Measurements from ENCODE around the gene HIRA.

Gene HIRA

GRCh38 chr22:19401483-19401882, 30.1 kb downstream of the HIRA start:
- H3K4me1 ChIP-seq (ENCODE audit: control insufficient read depth, low read length): no peaks in the 10 kb centered on the region
- no peak overlapping the region for H3K27ac ChIP-seq (ENCODE audit: low read depth, low read length)
- H4K20me1 ChIP-seq (ENCODE audit: control insufficient read depth, insufficient read depth, low read depth, low read length): 0 out of 2 replicates have a peak, but pooled peaks cover 6% of the 10 kb centered on the region
- H3K36me3 ChIP-seq (ENCODE audit: control insufficient read depth, low read length): peaks cover 81% of the 10 kb centered on the region
- H3K79me2 ChIP-seq (ENCODE audit: control insufficient read depth, low read length): no peaks in the 10 kb centered on the region
- no peaks in the 10 kb centered on the region for H3F3A ChIP-seq (ENCODE audit: control insufficient read depth, insufficient read depth)
- H3K4me3 ChIP-seq (ENCODE audit: low read length): no peak overlapping the region
- no peaks in the 10 kb centered on the region for H3K27me3 ChIP-seq (ENCODE audit: control insufficient read depth, low read length)
- no peaks in the 10 kb centered on the region for H3K9me2 ChIP-seq (replicated peaks; ENCODE audit: control insufficient read depth, low read length)
- no peaks in the 10 kb centered on the region for H3K9me3 ChIP-seq (ENCODE audit: control insufficient read depth, insufficient read depth, low read length)
- no peak overlapping the region for H3K4me2 ChIP-seq (ENCODE audit: low read length)
- no peak for TF ChIP-seq CTCF (IDR thresholded peaks at IDR 0.05; ENCODE audit: low read depth, low read length, poor library complexity, severe bottlenecking)
- TF ChIP-seq EZH2phosphoT487 (IDR thresholded peaks at IDR 0.05; ENCODE audit: borderline replicate concordance, low read length): no peak

- Histone ChIP-seq H3F3A (ENCODE audit: control insufficient read depth, insufficient read depth) (no peaks in the 10 kb centered on the region), H3K27me3 (ENCODE audit: control insufficient read depth, low read length) (no peaks in the 10 kb centered on the region), H3K4me2 (ENCODE audit: low read length) (no peak overlapping the region), H3K9me2 (replicated peaks; ENCODE audit: control insufficient read depth, low read length) (no peaks in the 10 kb centered on the region), H3K27ac (ENCODE audit: low read depth, low read length) (no peak overlapping the region), H3K79me2 (ENCODE audit: control insufficient read depth, low read length) (no peaks in the 10 kb centered on the region), H3K4me1 (ENCODE audit: control insufficient read depth, low read length) (no peaks in the 10 kb centered on the region), H3K9me3 (ENCODE audit: control insufficient read depth, insufficient read depth, low read length) (no peaks in the 10 kb centered on the region), H4K20me1 (ENCODE audit: control insufficient read depth, insufficient read depth, low read depth, low read length) (0 out of 2 replicates have a peak, but pooled peaks cover 6% of the 10 kb centered on the region), H3K36me3 (ENCODE audit: control insufficient read depth, low read length) (peaks cover 79% of the 10 kb centered on the region), H3K4me3 (ENCODE audit: low read length) (no peak overlapping the region)
- TF ChIP-seq CTCF (IDR thresholded peaks at IDR 0.05; ENCODE audit: low read depth, low read length, poor library complexity, severe bottlenecking) (no peak), EZH2phosphoT487 (IDR thresholded peaks at IDR 0.05; ENCODE audit: borderline replicate concordance, low read length) (no peak)
Observed at GRCh38 chr22:19400881-19401280, 30.7 kb downstream of the HIRA start.

- H3K9me2 ChIP-seq (replicated peaks; ENCODE audit: control insufficient read depth, low read length): no peaks in the 10 kb centered on the region
- 0 out of 2 replicates have a peak, but pooled peaks cover 6% of the 10 kb centered on the region for H4K20me1 ChIP-seq (ENCODE audit: control insufficient read depth, insufficient read depth, low read depth, low read length)
- no peak overlapping the region for H3K27ac ChIP-seq (ENCODE audit: low read depth, low read length)
- no peaks in the 10 kb centered on the region for H3F3A ChIP-seq (ENCODE audit: control insufficient read depth, insufficient read depth)
- no peaks in the 10 kb centered on the region for H3K79me2 ChIP-seq (ENCODE audit: control insufficient read depth, low read length)
- no peak overlapping the region for H3K4me2 ChIP-seq (ENCODE audit: low read length)
- H3K36me3 ChIP-seq (ENCODE audit: control insufficient read depth, low read length): peaks cover 78% of the 10 kb centered on the region
- no peaks in the 10 kb centered on the region for H3K27me3 ChIP-seq (ENCODE audit: control insufficient read depth, low read length)
- no peaks in the 10 kb centered on the region for H3K4me1 ChIP-seq (ENCODE audit: control insufficient read depth, low read length)
- no peaks in the 10 kb centered on the region for H3K9me3 ChIP-seq (ENCODE audit: control insufficient read depth, insufficient read depth, low read length)
- H3K4me3 ChIP-seq (ENCODE audit: low read length): no peak overlapping the region
- TF ChIP-seq CTCF (IDR thresholded peaks at IDR 0.05; ENCODE audit: low read depth, low read length, poor library complexity, severe bottlenecking): no peak
- TF ChIP-seq EZH2phosphoT487 (IDR thresholded peaks at IDR 0.05; ENCODE audit: borderline replicate concordance, low read length): no peak
Observed at GRCh38 chr22:19398652-19399051, 32.9 kb downstream of the HIRA start.

Measured in DOHH2 (cell line).